ENCODE measurements around the gene NSD2.

NSD2 gene

DNA sequence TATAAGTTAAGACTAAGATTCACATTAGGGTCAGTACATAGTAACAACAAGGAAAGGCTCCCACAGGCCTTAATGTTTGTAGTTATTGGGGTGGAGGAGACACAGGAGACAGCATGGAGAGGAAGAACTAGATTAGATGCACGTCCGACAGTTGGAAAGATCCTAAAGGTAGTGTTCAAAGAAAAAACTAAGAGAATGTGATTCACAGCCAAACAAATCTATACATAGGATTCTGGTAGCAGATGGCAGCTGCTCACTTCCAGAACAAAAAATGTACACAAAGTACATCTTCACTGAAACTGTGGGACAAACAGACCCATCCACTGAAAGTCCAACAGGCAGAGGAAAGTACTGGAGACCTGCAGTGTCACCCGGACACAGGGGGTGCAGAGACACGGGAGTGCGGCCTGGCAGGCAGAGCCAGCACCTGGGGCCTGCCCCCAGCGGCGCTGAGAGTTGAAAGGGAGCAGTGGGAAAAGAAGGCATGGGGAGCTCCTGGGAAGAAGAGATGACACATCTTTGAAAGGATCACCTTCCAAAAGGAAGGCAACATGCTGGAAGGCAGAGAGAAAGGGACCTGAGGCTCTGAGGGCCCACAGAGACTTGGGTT lies 97.6 kb downstream of the NSD2 start:
- DNase-seq (ENCODE audit: low read depth in 3 of 3, low spot score in 1 of 3), result no peak

DNA sequence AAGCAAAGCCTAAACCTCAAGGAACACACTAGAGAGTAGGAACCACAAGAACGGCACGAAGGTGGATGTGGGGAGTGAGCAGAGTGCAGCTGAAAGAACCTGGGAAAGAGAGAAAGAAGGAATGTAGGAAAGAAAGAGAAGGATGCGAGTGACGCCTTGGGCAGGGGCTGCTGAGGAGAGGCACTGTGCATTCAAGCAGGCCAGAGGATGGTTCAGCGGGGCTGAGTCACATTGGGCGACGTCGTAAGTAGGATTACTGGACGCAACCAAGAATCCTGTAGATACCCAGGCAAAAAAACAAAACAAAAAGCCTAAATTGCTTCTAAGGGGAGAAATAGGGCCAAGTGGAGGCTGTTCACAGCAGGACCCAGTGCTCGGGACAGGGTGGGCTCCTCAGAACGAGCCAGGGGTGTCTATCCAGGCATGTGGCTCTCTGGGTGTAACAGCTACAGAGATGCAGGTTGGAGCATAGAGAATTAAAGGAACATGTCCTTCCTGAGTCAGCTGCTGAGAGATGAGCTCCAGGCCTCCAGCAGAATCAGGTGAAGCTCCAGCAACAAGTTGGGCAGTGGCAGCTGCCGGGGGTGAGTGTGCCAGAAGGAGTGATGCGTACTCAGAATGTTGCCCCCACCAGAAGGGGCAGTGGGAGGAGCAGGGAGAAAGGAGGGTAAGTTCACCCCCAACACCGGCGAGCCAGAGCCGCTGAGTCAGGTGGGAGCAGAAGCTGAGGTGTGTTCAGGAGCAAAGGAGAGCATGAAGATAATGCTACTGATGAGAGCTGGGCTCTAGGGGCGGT lies 98.9 kb downstream of the NSD2 start:
- no peak for DNase-seq (ENCODE audit: low read depth in 3 of 3, low spot score in 1 of 3)

DNA sequence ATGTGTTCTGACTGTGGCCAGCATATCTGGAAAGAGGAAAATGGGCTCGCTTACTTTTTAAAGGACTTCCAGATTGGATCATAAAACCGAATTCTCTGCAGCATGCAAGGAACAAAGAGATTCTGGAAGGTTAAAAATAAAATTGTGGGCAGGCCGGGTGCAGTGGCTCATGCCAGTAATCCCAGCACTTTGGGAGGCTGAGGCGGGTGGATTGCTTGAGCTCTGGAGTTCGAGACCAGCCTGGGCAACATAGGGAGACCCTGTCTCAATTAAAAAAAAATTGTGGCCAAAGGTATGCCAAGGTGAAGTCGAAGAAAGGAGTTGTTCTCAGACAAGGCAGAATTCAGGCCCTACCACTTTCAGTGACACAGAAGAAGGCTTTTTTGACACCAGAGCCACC lies 99.7 kb downstream of the NSD2 start:
- DNase-seq (ENCODE audit: low read depth in 3 of 3, low spot score in 1 of 3), result no peak

DNA sequence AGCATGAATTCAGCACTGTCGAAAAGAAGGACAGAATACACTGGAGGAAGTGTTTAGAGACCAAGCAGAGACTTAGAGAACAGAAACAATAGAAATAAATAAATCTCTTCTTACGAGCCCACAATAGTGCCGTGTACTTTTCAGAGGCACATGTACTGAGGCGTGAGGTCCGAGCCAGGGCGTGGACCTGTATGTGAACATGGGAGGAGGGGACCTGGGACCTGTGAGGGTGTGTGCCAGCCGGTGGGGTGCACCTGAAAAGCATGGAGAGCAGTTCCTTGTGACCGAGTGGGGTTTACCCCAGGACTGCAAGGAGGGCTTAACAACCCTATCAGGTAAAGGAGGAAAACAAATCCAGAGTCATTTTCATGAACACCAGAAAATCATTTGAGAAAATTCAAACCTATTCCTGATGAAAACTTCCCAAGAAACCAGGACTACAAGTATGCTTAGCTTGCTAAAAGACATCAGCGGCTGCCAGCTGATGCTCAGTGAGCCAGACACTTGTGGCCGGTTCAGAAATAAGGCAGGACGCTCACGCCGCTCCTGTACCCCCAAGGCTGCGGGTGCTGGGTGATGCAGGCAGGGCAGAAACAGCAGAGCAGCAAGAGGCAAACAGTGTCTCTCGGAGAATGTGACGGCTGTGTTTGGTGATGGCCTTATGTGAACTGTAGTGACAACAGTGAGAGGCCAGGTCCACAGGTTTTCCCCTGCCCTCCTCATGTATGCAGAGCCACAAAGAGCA lies 100.4 kb downstream of the NSD2 start:
- no peak for DNase-seq (ENCODE audit: low read depth in 3 of 3, low spot score in 1 of 3)

DNA sequence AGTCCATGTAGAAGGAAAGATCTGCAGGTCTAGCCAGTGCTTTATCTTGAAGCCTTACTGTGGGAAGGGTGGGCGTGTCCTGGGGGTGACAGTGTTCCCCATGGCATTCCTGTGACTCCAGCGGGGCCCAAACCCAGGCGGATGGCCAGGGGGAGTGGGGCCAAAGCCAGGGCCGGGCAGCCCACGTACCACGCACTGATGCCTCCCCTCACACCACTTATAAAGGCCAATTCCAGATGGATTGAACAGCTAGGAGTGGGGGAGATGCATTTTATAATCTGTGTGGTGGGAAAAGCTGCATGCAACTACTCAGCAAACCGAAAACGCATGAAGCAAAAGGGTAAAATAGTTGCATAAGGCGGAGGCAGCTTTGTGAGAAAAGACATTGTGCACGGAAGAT lies 101.2 kb downstream of the NSD2 start:
- no peak for DNase-seq (ENCODE audit: low read depth in 3 of 3, low spot score in 1 of 3)

DNA sequence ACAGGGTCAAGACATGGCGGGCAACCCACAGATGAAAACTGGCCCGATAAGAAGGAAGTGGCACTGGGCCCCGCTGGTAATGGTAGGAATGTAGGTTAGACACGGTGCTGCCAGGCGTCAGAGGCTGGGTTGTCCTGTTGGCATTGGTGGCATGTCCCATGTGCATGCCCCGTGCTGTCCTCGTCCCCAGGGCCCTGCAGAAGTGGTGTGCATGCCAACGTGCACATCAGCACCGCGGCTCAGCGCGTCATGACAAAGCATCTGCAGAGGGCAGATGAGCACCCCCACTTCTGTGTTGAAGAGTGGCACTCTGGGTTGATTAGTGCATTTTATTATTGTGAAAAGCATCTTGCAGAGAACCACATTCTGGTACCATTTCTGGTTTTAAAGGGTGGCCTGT lies 102.0 kb downstream of the NSD2 start:
- no peak for DNase-seq (ENCODE audit: low read depth in 3 of 3, low spot score in 1 of 3)

DNA sequence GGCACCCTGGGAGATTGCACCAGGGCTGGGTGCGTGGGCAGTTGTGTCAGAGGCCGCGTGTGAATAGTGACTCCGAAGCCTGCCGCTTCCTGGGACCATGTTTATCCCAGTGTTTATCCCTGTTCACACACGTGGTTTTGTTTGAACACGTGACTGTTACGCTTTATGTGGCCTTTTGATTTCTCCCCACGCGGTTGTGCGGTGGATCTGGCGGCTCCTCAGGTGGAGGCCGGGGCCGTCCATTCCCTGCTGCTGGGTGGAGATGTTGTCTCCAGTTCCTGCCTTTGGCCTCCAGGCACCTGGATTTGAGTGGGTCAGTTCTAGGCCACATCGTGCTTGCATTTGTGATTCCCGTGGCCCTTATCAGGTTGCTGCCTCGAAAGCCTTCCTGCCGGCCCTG lies 102.5 kb downstream of the NSD2 start:
- DNase-seq (ENCODE audit: low read depth in 3 of 3, low spot score in 1 of 3), result no peak

DNA sequence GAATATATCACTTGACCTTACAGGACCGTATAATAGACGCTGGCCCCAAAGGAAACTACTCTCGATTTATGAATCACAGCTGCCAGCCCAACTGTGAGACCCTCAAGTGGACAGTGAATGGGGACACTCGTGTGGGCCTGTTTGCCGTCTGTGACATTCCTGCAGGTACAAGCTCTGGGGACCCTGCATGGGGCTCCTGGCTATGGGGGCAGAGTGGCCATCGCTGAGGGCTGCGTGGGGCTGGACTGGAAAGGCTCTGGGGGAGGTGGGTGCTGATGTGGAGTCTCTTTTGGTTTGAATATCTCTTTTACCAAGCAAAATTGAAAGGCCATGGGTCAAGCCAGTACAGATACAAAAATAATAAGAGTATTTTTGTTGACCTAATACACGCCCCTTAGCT lies 103.6 kb downstream of the NSD2 start:
- DNase-seq (ENCODE audit: low read depth in 3 of 3, low spot score in 1 of 3), result no peak

DNA sequence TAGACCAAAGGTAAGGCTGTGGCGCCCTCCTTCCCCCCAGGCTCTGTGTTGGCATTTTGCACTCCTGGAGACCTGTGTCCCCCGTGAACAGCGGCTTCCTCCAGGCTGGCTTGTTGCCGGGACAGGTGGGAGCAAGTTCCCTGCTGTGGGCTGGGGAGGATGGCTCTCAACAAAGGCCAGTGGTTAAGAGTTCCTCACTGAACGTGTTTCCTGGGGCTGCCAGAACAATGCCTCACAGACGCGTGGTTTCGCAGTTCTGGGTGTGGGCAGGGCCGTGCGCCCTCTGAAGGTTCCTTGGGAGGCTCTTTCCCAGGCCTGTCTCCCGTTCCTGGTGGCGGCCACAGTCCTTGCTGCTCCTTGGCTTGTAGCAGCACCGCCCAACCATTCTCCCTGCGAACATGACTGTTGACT lies 104.2 kb downstream of the NSD2 start:
- DNase-seq (ENCODE audit: low read depth in 3 of 3, low spot score in 1 of 3), result no peak

DNA sequence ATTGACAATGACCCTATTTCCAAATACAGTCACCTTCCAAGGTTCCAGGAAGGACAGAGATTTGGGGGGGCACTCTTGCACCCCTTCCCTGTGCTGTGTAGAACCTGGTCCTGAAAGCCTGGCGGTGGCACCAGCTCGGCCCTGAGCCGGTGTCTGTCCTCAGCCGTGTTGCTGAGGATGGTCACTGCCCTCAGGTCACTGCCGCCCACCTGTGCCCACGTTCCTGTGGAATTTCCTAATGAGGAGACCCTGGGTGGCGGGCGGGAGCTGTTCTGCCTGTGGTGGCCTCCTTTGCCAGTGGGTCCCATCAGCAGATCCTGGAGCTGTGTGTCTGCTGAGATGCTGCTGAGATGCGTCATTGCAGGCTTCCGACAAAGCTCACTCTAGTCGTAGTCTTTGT lies 104.7 kb downstream of the NSD2 start:
- no peak for DNase-seq (ENCODE audit: low read depth in 3 of 3, low spot score in 1 of 3)

DNA sequence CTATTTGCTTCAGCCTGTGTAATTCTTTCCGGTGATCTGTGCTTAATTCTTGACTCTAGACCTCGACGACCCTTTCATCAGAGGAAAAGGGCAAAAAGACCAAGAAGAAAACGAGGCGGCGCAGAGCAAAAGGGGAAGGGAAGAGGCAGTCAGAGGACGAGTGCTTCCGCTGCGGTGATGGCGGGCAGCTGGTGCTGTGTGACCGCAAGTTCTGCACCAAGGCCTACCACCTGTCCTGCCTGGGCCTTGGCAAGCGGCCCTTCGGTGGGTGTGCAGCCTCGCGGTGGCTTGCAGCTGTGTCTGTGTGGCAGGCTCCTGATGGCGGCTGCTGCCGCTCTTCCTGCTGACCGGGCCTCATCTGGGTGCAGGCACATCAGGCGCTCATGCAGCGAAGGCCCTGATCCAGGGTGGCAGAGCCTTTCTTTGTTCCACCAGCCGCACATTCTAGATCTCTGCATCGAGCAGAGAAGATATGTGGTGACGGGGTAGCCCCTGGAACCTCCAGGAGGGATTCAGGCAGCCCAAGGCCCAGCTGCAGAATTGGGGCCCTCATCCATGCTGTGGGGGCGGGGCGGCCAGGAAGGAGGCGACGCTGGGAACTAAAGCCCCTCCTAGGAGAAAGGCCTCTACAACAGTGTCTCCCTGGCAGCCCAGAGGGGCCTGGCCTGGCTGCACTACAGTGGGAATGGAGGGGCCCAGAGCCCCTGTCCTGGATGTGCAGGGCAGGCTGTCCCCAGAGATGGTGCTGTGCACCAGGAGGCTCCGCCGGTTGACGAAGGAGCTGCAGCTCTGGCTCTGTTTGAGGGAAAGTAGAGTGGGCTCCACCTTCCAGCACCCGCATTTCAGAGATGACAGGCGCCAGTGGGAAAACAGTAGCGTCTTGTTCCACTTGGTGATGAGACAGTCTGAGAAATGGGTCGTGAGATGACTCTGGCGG lies 105.5 kb downstream of the NSD2 start:
- no peak for DNase-seq (ENCODE audit: low read depth in 3 of 3, low spot score in 1 of 3)

DNA sequence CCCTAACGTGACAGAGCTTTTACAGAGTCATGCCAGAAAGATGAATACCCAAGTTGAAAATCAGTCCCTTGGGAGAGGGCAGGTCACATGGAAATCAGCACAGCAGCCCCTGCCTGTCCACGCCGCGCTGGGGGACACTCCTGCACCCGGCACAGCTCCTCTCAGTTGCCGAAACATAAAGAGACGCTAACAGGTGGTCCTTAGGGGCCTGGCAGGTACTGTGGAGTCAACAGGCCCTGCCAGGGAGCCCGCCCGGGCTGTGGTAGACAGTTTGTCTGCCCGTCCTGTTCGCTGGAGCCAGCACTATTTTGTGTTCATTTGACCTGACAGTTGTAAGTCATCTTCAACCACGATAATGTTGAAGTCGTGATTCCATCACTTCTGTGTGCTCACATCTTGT lies 107.0 kb downstream of the NSD2 start:
- no peak for DNase-seq (ENCODE audit: low read depth in 3 of 3, low spot score in 1 of 3)

DNA sequence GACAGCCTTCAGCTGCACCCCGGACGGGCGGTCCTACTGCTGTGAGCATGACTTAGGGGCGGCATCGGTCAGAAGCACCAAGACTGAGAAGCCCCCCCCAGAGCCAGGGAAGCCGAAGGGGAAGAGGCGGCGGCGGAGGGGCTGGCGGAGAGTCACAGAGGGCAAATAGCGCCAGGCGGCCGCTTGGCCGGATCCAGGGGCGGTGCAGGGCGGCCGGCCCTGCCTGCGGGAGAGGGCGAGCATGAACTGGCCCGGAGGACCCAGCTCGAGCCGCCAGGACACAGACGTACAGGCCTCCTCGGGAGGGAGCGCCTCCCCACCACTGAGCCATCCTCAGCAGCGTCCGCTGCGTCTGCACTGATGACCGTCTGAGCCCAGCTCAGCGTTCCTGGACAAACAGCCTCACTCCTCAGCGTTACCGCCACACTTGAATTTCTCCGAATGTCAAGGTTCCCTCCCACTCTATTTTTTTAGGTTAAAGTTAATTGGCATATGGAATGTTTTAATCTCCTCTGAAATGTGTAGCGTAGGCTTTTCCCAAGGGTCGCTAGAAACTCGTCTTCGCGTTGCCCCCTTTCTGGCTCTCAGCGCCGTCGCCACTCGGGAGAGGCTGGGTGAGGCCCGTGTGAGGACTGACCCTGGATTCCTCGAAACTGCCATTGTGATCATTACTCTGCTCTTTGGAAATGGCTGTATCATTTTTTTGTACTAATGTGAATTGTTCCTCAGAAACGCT lies 107.7 kb downstream of the NSD2 start:
- DNase-seq (ENCODE audit: low read depth in 3 of 3, low spot score in 1 of 3), result no peak

DNA sequence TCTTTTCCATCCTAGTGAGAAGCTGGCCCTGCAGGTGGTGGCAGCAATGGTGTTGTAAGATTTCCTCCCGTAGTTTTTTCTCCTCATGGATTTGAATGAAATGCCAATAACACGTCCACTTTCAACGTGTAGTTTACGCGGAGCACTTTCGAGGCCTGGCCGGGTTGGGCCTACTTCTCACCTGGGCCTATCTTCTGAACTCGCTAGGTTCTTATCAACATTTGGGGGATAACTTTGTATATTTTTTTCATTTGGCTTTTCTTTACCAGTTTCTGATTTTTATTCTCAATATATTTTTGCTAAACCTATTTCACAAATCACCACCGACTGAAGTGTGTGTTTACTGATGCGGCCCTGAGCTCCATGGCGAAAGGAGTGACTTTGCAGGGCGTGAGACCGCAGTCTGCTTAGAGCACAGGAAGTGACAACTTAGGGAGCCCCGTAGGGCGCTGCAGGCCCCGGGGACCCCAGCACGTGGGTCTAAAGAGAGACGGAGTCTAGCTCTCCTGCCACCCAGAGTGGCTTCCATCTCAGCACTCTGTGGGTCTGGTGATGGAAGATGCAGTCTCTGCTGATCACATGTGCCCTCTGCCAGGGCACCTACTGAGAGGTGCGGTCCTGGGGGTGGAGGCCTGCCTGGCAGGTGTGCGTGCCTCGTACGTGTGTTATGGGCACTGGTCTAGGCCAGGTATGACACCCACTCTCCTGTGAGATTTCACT lies 108.4 kb downstream of the NSD2 start:
- no peak for DNase-seq (ENCODE audit: low read depth in 3 of 3, low spot score in 1 of 3)

DNA sequence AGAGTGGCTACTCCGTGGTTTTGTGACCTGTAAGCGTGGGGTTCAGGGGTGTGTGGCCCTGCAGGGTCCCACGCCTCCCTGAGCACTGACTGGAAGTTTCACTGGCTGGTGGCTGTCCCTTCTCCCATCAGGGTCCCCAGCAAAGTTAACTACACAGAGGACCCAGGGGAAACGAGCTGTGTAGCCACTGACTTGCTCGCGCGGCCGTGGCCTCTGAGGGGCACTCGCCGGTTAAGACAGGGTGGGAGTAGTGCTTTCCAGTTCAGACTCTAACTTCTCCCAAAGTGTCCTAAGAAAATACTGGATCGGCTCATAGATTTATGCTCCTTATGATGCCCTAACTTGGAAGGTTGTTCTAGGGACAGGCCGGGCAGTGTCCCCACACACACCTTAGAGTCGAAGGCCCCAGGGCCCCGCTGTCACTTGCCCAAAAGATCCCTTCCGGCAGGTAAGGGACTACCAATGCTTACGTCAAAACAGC lies 109.4 kb downstream of the NSD2 start:
- DNase-seq (ENCODE audit: low read depth in 3 of 3, low spot score in 1 of 3), result no peak

DNA sequence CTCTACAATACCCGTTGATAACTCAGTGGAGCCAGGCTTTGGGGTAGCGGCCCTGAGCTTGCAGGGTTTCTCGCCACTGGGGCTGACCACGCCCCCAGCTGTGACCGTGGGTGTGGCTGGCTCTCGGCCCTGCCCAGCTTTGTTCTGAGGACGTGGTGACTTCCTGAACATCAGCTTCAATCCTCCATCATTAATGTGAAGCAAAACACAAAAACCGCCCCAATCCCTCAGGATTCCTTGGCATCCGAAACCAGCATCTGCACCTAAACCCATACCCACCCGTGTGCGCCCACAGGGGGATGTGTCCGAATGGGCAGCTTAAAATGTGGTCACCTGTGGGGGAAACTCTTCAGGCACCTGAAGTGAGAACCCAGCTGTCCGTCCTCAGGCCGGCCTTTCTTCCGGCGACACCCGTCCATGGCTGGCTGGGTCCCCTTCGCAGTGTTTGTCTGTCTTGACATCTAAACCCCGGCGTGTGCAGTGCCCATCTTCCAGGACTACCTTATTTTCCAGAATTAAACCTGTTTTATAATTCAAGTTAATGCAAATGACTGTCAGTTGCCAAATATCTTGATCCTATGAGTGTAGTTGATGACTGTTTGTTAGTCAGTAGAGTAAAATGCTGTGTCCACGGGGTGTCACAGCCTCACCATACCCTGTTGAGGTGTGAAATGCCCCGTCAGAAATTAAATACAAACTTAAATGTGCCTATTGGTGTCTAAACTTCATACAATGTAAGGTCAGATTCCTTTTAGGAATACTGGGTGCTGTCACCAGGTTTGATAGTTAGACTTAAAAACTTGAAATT lies 110.3 kb downstream of the NSD2 start:
- no peak for DNase-seq (ENCODE audit: low read depth in 3 of 3, low spot score in 1 of 3)

DNA sequence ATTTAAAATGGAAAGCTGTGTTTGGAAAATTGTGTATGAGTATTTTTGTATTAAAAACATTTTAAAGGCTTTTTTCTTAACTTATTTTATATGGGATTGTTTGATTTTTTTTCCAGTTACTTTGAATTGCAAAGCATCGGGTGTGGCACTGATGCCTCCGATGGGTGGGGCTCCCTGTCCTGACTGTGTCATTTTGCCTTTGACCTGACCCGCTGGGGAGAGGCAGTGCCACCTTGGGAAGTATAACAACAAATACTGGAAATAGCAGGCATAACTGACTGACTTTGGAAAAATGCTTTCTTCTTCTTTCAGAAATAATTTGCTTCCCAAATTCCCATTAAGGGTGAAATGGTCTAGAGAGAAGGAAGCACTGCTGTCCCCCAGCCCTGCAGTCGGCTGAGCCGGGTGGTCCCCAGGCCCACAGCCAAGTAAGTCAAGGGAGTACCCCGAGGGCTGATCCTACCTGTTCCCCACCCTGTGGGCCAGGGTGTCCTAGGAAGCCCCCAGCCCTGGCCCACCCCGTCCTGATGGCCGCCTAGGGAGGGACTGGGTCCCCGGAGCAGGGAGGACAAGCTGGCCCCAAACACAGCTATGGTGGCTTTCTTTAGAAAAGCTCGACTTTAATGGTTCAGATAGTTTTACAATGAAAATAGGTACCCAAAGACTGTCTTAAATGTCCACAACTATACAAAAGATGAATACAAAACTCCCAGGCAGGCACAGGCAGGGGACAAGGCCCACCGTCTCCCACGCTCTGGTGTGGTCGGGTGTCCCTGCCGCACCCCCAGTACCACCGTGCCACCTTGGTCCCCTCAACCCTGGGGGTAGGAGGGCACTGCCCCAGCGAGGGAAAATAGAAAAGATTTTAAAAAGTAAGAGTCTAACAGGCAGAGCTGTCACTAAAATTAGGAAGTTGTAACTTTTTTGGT lies 111.2 kb downstream of the NSD2 start:
- no peak for DNase-seq (ENCODE audit: low read depth in 3 of 3, low spot score in 1 of 3)

Data from stimulated activated CD4-positive, alpha-beta T cell treated with anti-CD3 and anti-CD28 coated beads, TNF-alpha, amount 100 ng/mL, for 1 hour (primary cell).